ENCODE results near the gene HS6ST1. TPM values are rescaled to one million over a fixed set of nuclear protein-coding genes. Genes with fewer than 3 reads are reported as not detected.

Gene HS6ST1
- total RNA-seq, 2 donors from 2014 or later: 19.0 to 25.8 TPM

DNA sequence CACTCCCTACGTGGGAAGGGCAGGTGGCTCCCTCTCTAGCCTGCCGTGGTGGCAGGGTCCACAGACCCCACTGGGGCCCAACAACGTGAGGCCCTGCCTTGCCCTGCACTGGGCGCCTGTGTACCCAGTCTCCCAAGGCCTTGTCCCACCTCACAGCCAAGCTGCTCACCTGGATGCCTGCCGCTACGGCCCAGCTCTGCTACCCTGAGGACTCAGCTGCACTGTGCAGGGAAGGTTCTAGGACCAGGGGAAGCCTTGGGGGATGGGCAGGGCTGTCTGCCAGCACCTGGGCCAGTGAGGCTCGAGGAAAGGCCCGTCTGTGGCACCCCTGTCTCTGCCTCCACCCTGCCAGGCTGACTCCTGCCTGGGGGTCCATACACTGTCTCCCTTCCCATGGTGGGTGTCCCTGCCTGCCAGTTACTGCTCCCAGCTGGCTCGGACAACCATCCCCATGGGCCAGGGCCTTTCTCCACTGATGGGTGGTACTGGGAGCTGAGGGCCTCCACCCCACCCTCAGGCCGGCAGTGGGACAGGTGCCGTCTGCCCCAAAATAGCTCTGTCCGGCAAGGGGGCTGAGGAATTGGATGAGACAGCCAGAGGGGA is 33.2 kb downstream of the HS6ST1 start:
- TF ChIP-seq, protein P1, sequence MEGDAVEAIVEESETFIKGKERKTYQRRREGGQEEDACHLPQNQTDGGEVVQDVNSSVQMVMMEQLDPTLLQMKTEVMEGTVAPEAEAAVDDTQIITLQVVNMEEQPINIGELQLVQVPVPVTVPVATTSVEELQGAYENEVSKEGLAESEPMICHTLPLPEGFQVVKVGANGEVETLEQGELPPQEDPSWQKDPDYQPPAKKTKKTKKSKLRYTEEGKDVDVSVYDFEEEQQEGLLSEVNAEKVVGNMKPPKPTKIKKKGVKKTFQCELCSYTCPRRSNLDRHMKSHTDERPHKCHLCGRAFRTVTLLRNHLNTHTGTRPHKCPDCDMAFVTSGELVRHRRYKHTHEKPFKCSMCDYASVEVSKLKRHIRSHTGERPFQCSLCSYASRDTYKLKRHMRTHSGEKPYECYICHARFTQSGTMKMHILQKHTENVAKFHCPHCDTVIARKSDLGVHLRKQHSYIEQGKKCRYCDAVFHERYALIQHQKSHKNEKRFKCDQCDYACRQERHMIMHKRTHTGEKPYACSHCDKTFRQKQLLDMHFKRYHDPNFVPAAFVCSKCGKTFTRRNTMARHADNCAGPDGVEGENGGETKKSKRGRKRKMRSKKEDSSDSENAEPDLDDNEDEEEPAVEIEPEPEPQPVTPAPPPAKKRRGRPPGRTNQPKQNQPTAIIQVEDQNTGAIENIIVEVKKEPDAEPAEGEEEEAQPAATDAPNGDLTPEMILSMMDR (IDR thresholded peaks at IDR 0.05): no peak
- H3K27me3 ChIP-seq: no peaks in the 10 kb centered on the region
- no peaks in the 10 kb centered on the region for H3K9me3 ChIP-seq
- no peaks in the 10 kb centered on the region for H3K36me3 ChIP-seq
- H3K27ac ChIP-seq: no peak overlapping the region
- peaks cover 0 to 51% of the 10 kb centered on the region in 2 donors for H3K4me1 ChIP-seq
- DNase-seq (ENCODE audit: low spot score): no peak
- H3K4me3 ChIP-seq: no peak overlapping the region

DNA sequence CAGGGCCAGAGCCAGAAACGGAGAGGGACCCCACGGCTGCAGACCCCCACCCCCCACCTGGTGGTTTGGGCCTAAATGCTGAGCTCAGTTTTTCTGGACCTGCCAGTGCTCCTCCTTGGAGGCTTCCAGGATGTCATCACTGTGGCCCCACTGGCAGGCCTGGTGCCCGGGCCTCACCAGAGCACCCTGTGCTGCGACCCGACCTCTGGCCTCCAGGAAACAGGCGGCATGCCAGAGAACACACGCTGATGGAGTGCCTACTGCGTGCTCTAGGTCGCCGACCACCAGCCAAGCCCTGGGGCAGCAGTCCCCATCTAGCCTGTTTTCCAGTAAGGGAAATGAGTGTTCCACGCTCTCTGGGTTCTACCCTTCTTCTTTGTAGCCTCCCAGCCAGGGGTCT is 33.8 kb downstream of the HS6ST1 start:
- TF ChIP-seq, protein P1 (IDR thresholded peaks at IDR 0.05): no peak
- no peaks in the 10 kb centered on the region for H3K9me3 ChIP-seq
- no peak overlapping the region for H3K27ac ChIP-seq
- no peak for DNase-seq (ENCODE audit: low spot score)
- no peaks in the 10 kb centered on the region for H3K36me3 ChIP-seq
- no peak overlapping the region for H3K4me3 ChIP-seq
- peaks cover 0 to 57% of the 10 kb centered on the region in 2 donors for H3K4me1 ChIP-seq
- no peaks in the 10 kb centered on the region for H3K27me3 ChIP-seq

DNA sequence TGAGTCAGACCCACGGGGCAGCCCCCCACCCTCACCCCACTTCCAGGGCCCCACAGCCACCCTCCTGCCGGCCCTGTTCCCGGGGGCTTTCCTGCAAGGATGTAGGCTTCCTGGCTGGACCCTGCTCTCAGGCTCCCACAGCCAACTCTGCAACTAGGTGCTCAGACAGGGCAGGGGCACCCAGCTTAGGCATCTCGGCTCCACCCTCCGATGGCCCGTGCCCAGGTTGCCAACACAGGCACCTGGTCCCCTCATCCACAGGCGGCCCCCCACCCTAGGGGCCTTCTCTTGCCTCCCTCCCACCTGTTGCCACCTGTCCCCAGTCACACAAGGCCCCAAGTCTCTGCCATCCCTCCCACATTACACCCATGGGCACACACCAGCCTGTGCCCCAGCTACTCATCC is 34.6 kb downstream of the HS6ST1 start:
- H3K9me3 ChIP-seq: no peaks in the 10 kb centered on the region
- H3K27ac ChIP-seq: no peak overlapping the region
- TF ChIP-seq, protein P1 (IDR thresholded peaks at IDR 0.05): no peak
- no peak overlapping the region for H3K4me3 ChIP-seq
- H3K27me3 ChIP-seq: no peaks in the 10 kb centered on the region
- no peak for DNase-seq (ENCODE audit: low spot score)
- peaks cover 0 to 60% of the 10 kb centered on the region in 2 donors for H3K4me1 ChIP-seq
- no peaks in the 10 kb centered on the region for H3K36me3 ChIP-seq

DNA sequence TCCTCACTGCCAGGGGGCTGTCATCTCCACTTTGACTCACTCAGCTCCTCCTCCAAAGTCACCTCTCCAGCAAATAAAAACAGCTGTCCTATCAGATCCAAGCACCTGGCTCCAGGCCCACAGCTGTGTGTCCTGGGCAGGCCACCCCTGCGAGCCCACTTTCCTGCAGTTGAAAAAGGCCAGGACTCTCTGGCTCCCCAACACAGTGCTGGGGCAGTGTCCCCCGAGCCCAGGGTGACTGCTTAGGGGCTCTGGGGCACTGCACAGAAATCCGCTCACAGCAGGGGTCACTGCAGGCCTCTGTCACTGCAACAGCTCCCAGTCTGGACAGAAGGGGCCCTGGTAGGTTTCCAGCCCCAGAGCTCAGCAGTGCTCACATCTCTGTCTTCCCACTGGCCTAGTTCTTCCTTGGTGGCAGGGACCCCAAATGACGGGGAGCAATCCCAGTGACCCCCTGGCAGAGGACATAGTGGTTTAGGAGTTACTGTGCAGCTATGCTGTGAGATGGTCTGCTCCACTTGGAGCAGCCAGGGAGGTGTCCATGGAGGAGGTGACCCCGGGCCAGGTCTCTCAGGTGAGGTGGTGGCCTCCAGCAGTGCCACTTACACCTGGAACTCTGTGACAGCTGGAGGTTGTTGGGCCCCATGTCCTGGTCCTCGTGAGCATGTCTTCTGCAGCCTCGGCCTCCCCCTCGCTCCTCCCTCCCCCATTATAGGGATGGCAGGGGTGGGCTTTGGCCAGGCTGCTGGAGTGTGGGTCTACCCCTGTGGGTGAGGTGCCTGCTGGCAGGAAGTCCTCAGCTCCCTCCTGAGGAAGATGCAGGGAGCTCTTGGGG is 35.5 kb downstream of the HS6ST1 start:
- Histone ChIP-seq H3K27ac (no peak overlapping the region), H3K9me3 (no peaks in the 10 kb centered on the region), H3K4me1 (peaks cover 0 to 60% of the 10 kb centered on the region in 2 donors), H3K36me3 (no peaks in the 10 kb centered on the region), H3K4me3 (no peak overlapping the region), H3K27me3 (no peaks in the 10 kb centered on the region)
- no peak for DNase-seq (ENCODE audit: low spot score)
- TF ChIP-seq, protein P1 (IDR thresholded peaks at IDR 0.05): peak in 1 of 2 donors; percentile 35

DNA sequence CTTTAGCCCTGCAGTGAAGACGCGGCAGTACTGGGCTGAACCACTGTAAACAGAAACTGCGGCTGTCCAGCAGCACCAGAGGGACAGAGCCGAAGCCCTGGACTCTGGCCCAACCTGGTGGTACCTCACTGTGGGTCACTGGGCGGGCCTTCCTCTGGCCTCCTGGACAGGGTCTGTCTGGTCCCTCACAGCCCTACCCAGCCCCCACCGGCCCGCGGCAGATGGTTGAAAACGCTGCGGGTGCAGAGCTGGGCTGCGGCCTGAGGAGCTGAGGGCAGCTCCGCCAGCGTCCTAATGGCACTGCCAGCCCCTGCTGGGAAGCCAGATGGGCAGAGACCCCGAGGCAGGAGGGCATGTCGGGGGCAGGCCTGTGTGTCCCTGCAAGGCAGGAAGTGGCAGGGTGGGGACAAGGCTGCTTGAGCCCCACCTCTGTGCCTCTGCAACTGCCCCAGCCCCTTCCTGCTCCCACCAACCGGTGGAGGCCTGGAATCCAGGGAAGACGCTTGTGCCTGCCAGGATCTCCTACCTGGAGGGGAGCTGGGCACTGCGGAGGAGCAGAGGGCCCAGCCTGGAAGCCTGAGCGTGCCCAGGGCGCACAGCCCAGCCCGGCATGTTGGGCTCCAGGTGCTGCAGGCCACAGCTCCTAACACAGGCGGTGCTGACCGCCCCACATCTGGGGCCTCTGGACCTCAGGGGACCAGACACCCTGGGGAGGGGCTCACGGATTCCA is 36.3 kb downstream of the HS6ST1 start:
- Histone ChIP-seq H3K4me1 (peaks cover 0 to 57% of the 10 kb centered on the region in 2 donors), H3K9me3 (no peaks in the 10 kb centered on the region), H3K27ac (no peak overlapping the region), H3K36me3 (no peaks in the 10 kb centered on the region), H3K27me3 (no peaks in the 10 kb centered on the region), H3K4me3 (no peak overlapping the region)
- TF ChIP-seq, protein P1 (IDR thresholded peaks at IDR 0.05): no peak
- no peak for DNase-seq (ENCODE audit: low spot score)

Data from right atrium auricular region (tissue), 2 donors.